Activated T-cell treated with anti-CD3 and anti-CD28 coated beads for 4 hours (primary cell): ENCODE data around the gene NRM.
A peak's percentile ranks its signal among the peaks of the same experiment; 100 is the strongest.
"Not testable (repeated sequence)": the region's sequence is repeated elsewhere in the genome, so short reads cannot be mapped to it uniquely, and the experiment has no call there.

Experiments used
- DNase-seq: peaks from one replicate; pipeline ENCODE4 v3.0.0-alpha.2; 2020

NRM gene

GRCh38 chr6:30664994-30665767, 25.6 kb downstream of the NRM start:
- DNase-seq, result no peak

- not testable (repeated sequence) for DNase-seq
These were observed 32.9 kb downstream of the NRM start for GRCh38 chr6:30657922-30658321.

DNA sequence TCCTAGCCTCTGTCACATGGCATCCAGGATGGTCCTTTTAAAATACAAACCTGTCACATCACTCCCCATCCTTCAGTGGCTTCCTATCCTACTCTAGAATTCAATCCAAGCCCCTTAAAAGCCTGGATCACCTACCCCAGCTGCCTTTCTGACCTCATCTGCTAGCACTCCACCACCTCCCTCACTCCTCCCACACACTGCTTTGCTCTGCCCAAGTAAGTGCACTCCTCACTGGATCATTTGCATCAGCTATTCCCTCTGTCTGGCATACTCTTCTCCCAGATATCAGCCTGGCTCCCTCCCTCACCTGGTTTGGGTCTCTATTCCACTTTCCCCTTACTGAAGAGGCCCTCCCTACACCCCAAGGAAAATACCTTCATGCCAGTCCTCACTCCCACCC, 33.3 kb downstream of the NRM start:
- DNase-seq, result no peak

DNA sequence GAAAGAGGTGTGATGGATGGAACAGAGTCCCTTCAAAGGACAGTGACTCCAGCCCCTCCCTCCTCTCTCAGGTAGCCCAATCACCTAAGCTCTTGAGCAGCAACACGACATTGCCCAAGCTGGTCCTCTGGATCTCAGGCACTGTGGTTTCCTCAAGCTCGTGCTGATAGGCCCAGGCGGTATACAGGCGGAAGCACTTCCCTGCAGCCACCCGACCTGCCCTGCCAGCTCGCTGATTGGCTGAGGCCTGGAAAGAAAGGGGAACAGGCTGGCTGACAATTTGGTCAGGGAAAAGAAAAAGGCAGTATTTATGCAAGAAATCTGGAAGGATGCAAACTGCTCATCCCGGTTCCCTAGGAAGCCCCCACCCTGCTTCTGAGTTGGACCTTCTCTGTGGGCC, 34.3 kb downstream of the NRM start:
- DNase-seq, result no peak

DNA sequence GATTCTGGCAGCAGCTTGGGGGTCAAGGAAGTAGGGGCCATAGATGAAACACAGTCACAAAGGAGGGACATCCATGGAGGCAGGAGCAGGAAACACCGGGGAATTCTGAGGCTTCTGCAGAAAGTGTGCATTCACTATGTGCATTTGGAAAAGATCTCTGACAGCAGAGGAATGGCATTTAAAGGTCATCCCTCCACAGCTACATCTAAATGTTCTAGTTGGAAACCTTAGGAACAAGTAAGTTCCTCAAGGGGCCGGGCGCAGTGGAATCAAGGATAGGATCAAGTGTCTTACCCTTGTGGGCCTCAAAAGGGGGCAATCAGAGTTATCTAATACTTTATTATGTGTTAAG, 35.1 kb downstream of the NRM start:
- DNase-seq, result no peak

DNA sequence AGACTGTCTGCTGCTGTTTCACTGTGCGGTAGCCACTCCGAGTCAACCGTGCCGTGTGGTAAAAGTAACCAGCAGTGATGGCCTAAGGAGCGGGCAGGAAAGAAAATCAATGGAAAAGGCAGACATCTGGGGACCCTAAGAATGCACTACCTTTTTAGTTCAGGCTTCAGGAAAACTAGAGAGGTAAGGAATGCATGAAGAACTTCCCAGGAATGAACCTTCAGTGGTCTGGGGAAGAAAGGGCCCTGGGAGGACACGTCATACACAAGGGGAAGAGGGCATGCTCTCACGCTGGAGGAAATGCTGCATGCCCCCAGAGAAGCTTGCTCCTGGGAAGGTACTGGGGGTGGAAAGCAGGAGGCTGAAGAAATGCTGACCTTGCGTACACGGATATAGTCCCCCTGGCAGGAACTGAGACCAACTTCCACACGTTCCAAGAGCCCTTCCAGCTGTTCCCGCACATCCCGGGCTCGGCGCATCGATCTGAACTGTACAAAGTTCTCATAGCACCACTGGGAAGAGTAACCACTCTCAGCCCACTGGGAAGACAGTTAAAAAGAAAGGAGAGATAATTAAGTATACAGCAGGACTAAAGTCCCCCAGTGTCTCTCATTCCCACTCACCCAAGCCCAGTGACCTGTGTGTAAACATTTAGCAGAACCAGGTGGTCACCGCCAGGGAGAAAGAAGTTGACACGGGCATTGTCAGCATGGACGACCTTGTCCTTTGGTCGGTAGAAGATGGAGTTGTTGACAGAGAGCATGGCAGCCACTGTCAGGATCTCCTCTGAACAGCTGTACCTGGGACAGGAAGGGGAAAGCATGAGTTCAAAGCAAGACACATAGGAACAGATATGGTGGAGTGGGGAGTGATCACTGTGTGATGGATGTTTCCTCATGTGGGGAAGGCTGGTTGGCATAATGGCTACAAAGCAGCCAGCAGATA, 35.7 kb downstream of the NRM start:
- no peak for DNase-seq

GRCh38 chr6:30651143-30651542, 39.6 kb downstream of the NRM start:
- no peak for DNase-seq

- peak; percentile 66 for DNase-seq
These were observed 43.3 kb downstream of the NRM start for GRCh38 chr6:30647242-30648116.

DNA sequence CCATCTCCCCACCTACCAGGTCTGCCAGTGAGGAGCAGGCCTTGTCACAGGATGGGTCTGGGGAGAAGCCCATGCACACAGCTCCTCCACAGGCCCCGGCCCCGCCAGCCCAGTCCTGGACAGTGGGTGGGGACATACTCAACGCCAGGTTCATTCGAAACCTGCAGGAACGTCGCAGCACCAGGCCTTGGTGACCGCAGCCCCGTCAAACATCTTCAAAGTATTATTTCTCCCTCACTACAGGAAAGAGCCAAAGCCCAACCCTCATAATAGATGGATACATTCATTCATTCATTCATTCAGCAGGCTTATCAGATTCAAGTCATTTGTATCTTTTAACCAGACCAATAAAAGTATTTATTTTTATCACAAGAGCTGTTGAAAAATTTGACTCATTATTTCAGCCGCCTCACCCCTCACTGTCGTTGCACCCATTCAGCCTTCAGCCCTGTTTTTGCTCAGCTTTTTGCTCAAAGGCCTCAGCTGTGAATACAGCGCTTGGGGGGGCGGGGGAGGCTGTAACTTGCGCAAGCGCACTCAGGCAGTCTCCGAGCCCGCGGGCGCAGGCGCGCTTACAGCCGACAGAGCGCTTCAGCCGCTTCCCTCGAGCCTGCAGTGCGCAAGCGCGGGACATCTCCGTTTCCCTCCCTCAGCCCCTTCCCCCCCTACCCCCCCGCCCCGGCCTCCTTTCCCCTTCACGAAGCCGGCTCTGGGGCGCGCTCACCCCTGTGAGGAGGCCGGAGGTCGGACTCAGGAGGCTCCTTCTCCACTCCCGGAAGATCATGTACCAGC, 44.1 kb downstream of the NRM start, which contains the start of gene C6orf136:
Gene C6orf136 (plus strand): TSS at position 684 of the 792 bp plus-strand sequence. CDS start 99 bp downstream, at position 783.
- DNase-seq, result peak; percentile 88

- DNase-seq, result no peak
These were observed 44.8 kb downstream of the NRM start for GRCh38 chr6:30645989-30646388.

DNA sequence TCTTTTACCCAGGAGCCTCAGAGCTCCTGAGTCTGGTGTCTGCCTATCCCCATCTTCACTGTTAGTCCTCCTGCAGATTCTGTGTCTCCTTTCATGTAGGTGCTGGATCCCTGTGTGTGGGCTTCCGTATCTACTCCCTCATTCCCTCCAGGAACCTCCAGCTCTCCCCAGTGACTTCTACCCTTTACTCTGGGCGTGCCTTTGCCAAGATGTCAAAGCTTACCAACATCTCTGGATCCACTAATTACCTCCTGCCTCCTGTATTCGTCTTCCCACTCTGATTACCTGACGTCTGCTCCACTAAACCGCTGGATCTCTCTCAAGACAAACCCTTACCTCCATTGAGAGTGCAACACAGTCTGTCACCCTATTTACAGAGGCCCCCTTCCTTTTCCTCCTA, 46.0 kb downstream of the NRM start:
- no peak for DNase-seq

- no peak for DNase-seq
These were observed 47.1 kb downstream of the NRM start for GRCh38 chr6:30643656-30644055.

GRCh38 chr6:30641048-30641447, 49.7 kb downstream of the NRM start:
- no peak for DNase-seq

DNA sequence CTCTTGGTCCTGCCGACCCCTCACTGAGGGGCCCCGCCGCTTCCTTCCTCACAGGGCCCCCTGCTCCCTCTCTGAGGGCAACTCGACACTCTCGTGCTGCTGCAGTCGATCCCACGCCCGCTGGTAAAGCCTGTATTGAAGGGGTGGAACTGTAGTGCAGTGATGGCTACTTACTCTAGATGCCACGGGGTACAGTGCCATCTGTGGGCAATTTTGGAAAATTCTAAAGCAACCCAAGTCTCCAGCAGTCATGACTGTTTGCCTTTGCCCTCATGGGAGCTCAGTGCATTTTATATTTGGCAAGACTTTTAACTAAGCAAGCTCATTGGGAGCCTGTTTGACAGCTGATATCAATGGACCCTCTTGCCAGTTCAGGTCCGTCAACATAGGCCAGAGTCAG, 50.3 kb downstream of the NRM start:
- DNase-seq, result no peak
